HG03025 (cell line): ENCODE data around the gene CNOT2.
A peak's percentile ranks its signal among the peaks of the same experiment; 100 is the strongest.
"Not testable (repeated sequence)": the region's sequence is repeated elsewhere in the genome, so short reads cannot be mapped to it uniquely, and the experiment has no call there.

Experiments used
- ATAC-seq: cut with Tn5 transposase; IDR thresholded peaks from one replicate; pipeline ENCODE4 v1.9.1; 2021; ENCODE audit warnings: mild to moderate bottlenecking, moderate library complexity; ENCODE audit not compliant: unreplicated experiment, low FRiP score

Gene CNOT2

GRCh38 chr12:70359458-70360197 lies 116.4 kb downstream of the CNOT2 start:
- ATAC-seq, result no peak

GRCh38 chr12:70360218-70360617 lies 117.0 kb downstream of the CNOT2 start:
- no peak for ATAC-seq

- ATAC-seq, result no peak
Measured at GRCh38 chr12:70364695-70365397, 121.6 kb downstream of the CNOT2 start.

GRCh38 chr12:70365398-70365647 lies 122.1 kb downstream of the CNOT2 start:
- ATAC-seq, result no peak

GRCh38 chr12:70365648-70366518 lies 122.7 kb downstream of the CNOT2 start, which contains the start of gene KCNMB4:
TSS of gene KCNMB4 (plus strand) at chr12:70366290. CDS start at chr12:70366735, 445 bp downstream.
- peak; percentile 78 for ATAC-seq

- ATAC-seq, result peak; percentile 44
Measured at GRCh38 chr12:70366581-70367257, 123.5 kb downstream of the CNOT2 start.

- no peak for ATAC-seq
Measured at GRCh38 chr12:70367258-70368141, 124.3 kb downstream of the CNOT2 start.

- ATAC-seq, result no peak
Measured at GRCh38 chr12:70372881-70373280, 129.6 kb downstream of the CNOT2 start.

- ATAC-seq, result no peak
Measured at GRCh38 chr12:70379846-70380245, 136.6 kb downstream of the CNOT2 start.

GRCh38 chr12:70383484-70383883 lies 140.3 kb downstream of the CNOT2 start:
- ATAC-seq, result no peak

GRCh38 chr12:70383886-70384285 lies 140.7 kb downstream of the CNOT2 start:
- ATAC-seq, result no peak

- no peak for ATAC-seq
Measured at GRCh38 chr12:70386771-70387170, 143.5 kb downstream of the CNOT2 start.

GRCh38 chr12:70389678-70390077 lies 146.4 kb downstream of the CNOT2 start:
- no peak for ATAC-seq

GRCh38 chr12:70392631-70393030 lies 149.4 kb downstream of the CNOT2 start:
- ATAC-seq, result not testable (repeated sequence)

- ATAC-seq, result no peak
Measured at GRCh38 chr12:70393787-70394499, 150.7 kb downstream of the CNOT2 start.

- ATAC-seq, result no peak
Measured at GRCh38 chr12:70398002-70398401, 154.8 kb downstream of the CNOT2 start.

GRCh38 chr12:70398862-70399261 lies 155.6 kb downstream of the CNOT2 start:
- ATAC-seq, result no peak

- no peak for ATAC-seq
Measured at GRCh38 chr12:70399311-70399710, 156.1 kb downstream of the CNOT2 start.

GRCh38 chr12:70400124-70400523 lies 156.9 kb downstream of the CNOT2 start:
- no peak for ATAC-seq
